Hepatocyte (in vitro differentiated cells): Measurements from ENCODE around the gene COL19A1. TPM values are rescaled to one million over a fixed set of nuclear protein-coding genes. Genes with fewer than 3 reads are reported as not detected.
"Not testable (repeated sequence)": the region's sequence is repeated elsewhere in the genome, so short reads cannot be mapped to it uniquely, and the experiment has no call there.

Experiments
- DNase-seq: peaks from one replicate; pipeline ENCODE4 v3.0.0-alpha.2; 2016; ENCODE audit warnings: low spot score
- H2AFZ ChIP-seq: fragments of 200-600 bp; sonication (generic); 2 replicates; pipeline ENCODE4 v1.6.0; 2016; ENCODE audit warnings: antibody characterized with exemption, mild to moderate bottlenecking
- H3K27ac ChIP-seq: fragments of 200-600 bp; sonication (generic); 2 replicates; pipeline ENCODE4 v1.5.1; 2016; ENCODE audit warnings: mild to moderate bottlenecking
- H3K27me3 ChIP-seq: fragments of 200-600 bp; sonication (generic); 2 replicates; pipeline ENCODE4 v1.6.1; 2016
- H3K36me3 ChIP-seq: fragments of 200-600 bp; sonication (generic); replicated peaks from 2 replicates; pipeline ENCODE4 v1.5.1; 2016; ENCODE audit warnings: low read depth; ENCODE audit not compliant: insufficient read depth
- H3K4me1 ChIP-seq: fragments of 200-600 bp; sonication (generic); 2 replicates; pipeline ENCODE4 v1.5.1; 2016; ENCODE audit warnings: mild to moderate bottlenecking, moderate library complexity; ENCODE audit not compliant: insufficient read depth
- H3K4me2 ChIP-seq: fragments of 200-600 bp; sonication (generic); 2 replicates; pipeline ENCODE4 v1.6.0; 2016
- H3K4me3 ChIP-seq: fragments of 200-600 bp; sonication (generic); 2 replicates; pipeline ENCODE4 v1.5.1; 2016; ENCODE audit warnings: mild to moderate bottlenecking
- H3K79me2 ChIP-seq: fragments of 200-600 bp; sonication (generic); 2 replicates; pipeline ENCODE4 v1.6.0; 2017; ENCODE audit warnings: mild to moderate bottlenecking
- H3K9me2 ChIP-seq: fragments of 200-600 bp; sonication (generic); replicated peaks from 2 replicates; pipeline ENCODE4 v1.6.0; 2017; ENCODE audit warnings: mild to moderate bottlenecking; ENCODE audit not compliant: insufficient read depth
- H3K9me3 ChIP-seq: fragments of 200-600 bp; sonication (generic); 2 replicates; pipeline ENCODE4 v1.5.1; 2016; ENCODE audit warnings: low read depth, mild to moderate bottlenecking
- H4K20me1 ChIP-seq: fragments of 200-600 bp; sonication (generic); 2 replicates; pipeline ENCODE4 v1.6.0; 2016; ENCODE audit warnings: mild to moderate bottlenecking; ENCODE audit not compliant: insufficient read depth, poor library complexity, severe bottlenecking
- CTCF ChIP-seq: fragments of 200-600 bp; sonication (generic); IDR thresholded peaks from 2 replicates; pipeline ENCODE4 v1.5.1; 2016; ENCODE audit warnings: antibody characterized with exemption, mild to moderate bottlenecking; ENCODE audit not compliant: poor library complexity
- EZH2 ChIP-seq: fragments of 200-600 bp; sonication (generic); IDR thresholded peaks from 2 replicates; pipeline ENCODE4 v1.6.1; 2016; ENCODE audit warnings: antibody characterized with exemption, mild to moderate bottlenecking, borderline replicate concordance
- EZH2phosphoT487 ChIP-seq: fragments of 200-600 bp; sonication (generic); IDR thresholded peaks from one replicate; pipeline ENCODE4 v1.6.1; 2018; ENCODE audit warnings: antibody characterized with exemption, mild to moderate bottlenecking, low read depth, moderate library complexity; ENCODE audit not compliant: unreplicated experiment, severe bottlenecking
- WGBS: methylation state at CpG from one replicate; pipeline ENCODE4 v1.1.6; 2016; ENCODE audit warnings: low lambda C conversion rate; ENCODE audit errors: missing lambda C conversion rate; 5-methylcytosine and 5-hydroxymethylcytosine counted together
- polyA plus RNA-seq: library from polyadenylated mRNA; unstranded; fragments of >200 nt; fragmentation: Nextera tagmentation; extraction: Ambion mirVana; gene quantifications from 2 replicates; pipeline ENCODE4 v1.2.1, GENCODE V29; 2016
- total RNA-seq: library from RNA; depleted of rRNA; stranded (reverse); fragments of >200 nt; gene quantifications from 2 replicates; pipeline ENCODE4 v1.2.3, GENCODE V29; 2014

The COL19A1 gene
- total and polyA plus RNA-seq, 2 experiments from 2014 or later = 1.1 to 1.2 TPM

- TF ChIP-seq EZH2phosphoT487 (no peak), EZH2 (no peak), CTCF (no peak)
Observed at GRCh38 chr6:69988458-69989126, 122.2 kb downstream of the COL19A1 start.

DNA sequence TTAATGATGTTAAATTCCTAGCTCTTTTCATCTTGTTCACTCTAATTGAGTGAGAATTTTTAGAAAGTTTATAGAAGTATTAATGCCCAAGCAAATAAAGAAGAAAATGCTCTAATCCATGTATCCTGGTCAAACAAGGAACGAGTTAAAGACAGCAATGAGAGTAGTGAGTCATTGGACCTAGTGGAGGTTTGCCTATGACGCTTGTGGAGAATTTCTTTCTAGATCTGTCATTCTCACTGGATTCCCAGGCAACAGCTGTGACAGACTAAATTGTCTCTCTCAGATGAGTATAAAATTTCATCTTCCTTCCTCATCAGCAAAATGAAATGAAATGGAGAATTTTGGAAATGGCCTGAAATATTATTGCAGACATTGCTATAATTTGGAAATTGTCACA lies 127.9 kb downstream of the COL19A1 start:
- WGBS = 52% methylated on average over 2 of the region's 2 CpGs
- H3K4me3 ChIP-seq = no peak overlapping the region
- H3K9me2 ChIP-seq = no peaks in the 10 kb centered on the region
- no peaks in the 10 kb centered on the region for H3K36me3 ChIP-seq
- no peaks in the 10 kb centered on the region for H4K20me1 ChIP-seq
- H3K4me1 ChIP-seq = no peaks in the 10 kb centered on the region
- H3K9me3 ChIP-seq = no peaks in the 10 kb centered on the region
- H3K79me2 ChIP-seq = no peaks in the 10 kb centered on the region
- H3K27me3 ChIP-seq = no peaks in the 10 kb centered on the region
- no peak overlapping the region for H3K4me2 ChIP-seq
- no peak for DNase-seq
- no peak overlapping the region for H2AFZ ChIP-seq
- H3K27ac ChIP-seq = no peak overlapping the region
- TF ChIP-seq EZH2 (no peak), CTCF (no peak), EZH2phosphoT487 (no peak)

More at GRCh38 chr6:69988458-69989126, 122.2 kb downstream of the COL19A1 start:
- H3K9me3 ChIP-seq = no peaks in the 10 kb centered on the region
- no peak for DNase-seq
- H4K20me1 ChIP-seq = no peaks in the 10 kb centered on the region
- no peaks in the 10 kb centered on the region for H3K79me2 ChIP-seq
- no peaks in the 10 kb centered on the region for H3K27me3 ChIP-seq
- H2AFZ ChIP-seq = no peak overlapping the region
- no peak overlapping the region for H3K4me2 ChIP-seq
- H3K27ac ChIP-seq = no peak overlapping the region
- no peaks in the 10 kb centered on the region for H3K36me3 ChIP-seq
- no peaks in the 10 kb centered on the region for H3K4me1 ChIP-seq
- 72% methylated on average over 5 of the region's 5 CpGs for WGBS
- no peak overlapping the region for H3K4me3 ChIP-seq
- H3K9me2 ChIP-seq = no peaks in the 10 kb centered on the region

GRCh38 chr6:70008189-70008588 lies 141.8 kb downstream of the COL19A1 start:
- H3K36me3 ChIP-seq = no peaks in the 10 kb centered on the region
- no peak for DNase-seq
- H3K9me2 ChIP-seq = no peaks in the 10 kb centered on the region
- H3K79me2 ChIP-seq = no peaks in the 10 kb centered on the region
- H3K9me3 ChIP-seq = no peaks in the 10 kb centered on the region
- no peak overlapping the region for H2AFZ ChIP-seq
- H4K20me1 ChIP-seq = no peaks in the 10 kb centered on the region
- H3K4me2 ChIP-seq = no peak overlapping the region
- TF ChIP-seq EZH2phosphoT487 = no peak
- TF ChIP-seq CTCF = no peak
- no peak for TF ChIP-seq EZH2
- H3K27ac ChIP-seq = no peak overlapping the region
- H3K27me3 ChIP-seq = no peaks in the 10 kb centered on the region
- no peak overlapping the region for H3K4me3 ChIP-seq
- no peaks in the 10 kb centered on the region for H3K4me1 ChIP-seq

GRCh38 chr6:70010339-70010738 lies 144.0 kb downstream of the COL19A1 start:
- not testable (repeated sequence) for H3K9me2 ChIP-seq, H3K36me3 ChIP-seq, H2AFZ ChIP-seq, H3K4me2 ChIP-seq, H3K9me3 ChIP-seq, H3K27me3 ChIP-seq, DNase-seq, H3K4me1 ChIP-seq, H3K27ac ChIP-seq, H3K4me3 ChIP-seq, H3K79me2 ChIP-seq, H4K20me1 ChIP-seq
- WGBS = 92% methylated on average over 25 of the region's 28 CpGs

- H4K20me1 ChIP-seq, H3K4me2 ChIP-seq, H3K4me1 ChIP-seq, H3K4me3 ChIP-seq, H3K9me2 ChIP-seq, H3K36me3 ChIP-seq, H3K27ac ChIP-seq, DNase-seq, H2AFZ ChIP-seq, H3K27me3 ChIP-seq, H3K79me2 ChIP-seq, H3K9me3 ChIP-seq: not testable (repeated sequence)
- 93% methylated on average over 10 of the region's 10 CpGs for WGBS
Observed at GRCh38 chr6:70023201-70023600, 156.8 kb downstream of the COL19A1 start.
